CD4-positive, alpha-beta T cell treated with Interferon alpha-2 for 1 hour (primary cell): Measurements from ENCODE around the gene SIM2.

Experiments
- DNase-seq, 2 donors: peaks; one replicate each; pipeline ENCODE4 v3.0.0-alpha.2; 2020 to 2022

Gene SIM2

GRCh38 chr21:36701756-36702621, 3.1 kb downstream of the SIM2 start:
- DNase-seq = no peak

- DNase-seq = no peak
Measured at GRCh38 chr21:36702622-36702968, 3.7 kb downstream of the SIM2 start.

- no peak for DNase-seq
Measured at GRCh38 chr21:36703123-36703522, 4.2 kb downstream of the SIM2 start.

GRCh38 chr21:36703626-36704280, 4.8 kb downstream of the SIM2 start:
- DNase-seq = no peak

- no peak for DNase-seq
Measured at GRCh38 chr21:36704281-36704957, 5.5 kb downstream of the SIM2 start.

- no peak for DNase-seq
Measured at GRCh38 chr21:36704958-36705678, 6.2 kb downstream of the SIM2 start.

GRCh38 chr21:36705679-36706481, 7.0 kb downstream of the SIM2 start:
- no peak for DNase-seq

- no peak for DNase-seq
Measured at GRCh38 chr21:36706482-36706852, 7.6 kb downstream of the SIM2 start.

GRCh38 chr21:36706951-36707762, 8.2 kb downstream of the SIM2 start:
- DNase-seq = no peak

- no peak for DNase-seq
Measured at GRCh38 chr21:36707763-36708285, 8.9 kb downstream of the SIM2 start.

GRCh38 chr21:36708286-36709029, 9.5 kb downstream of the SIM2 start:
- DNase-seq = no peak

GRCh38 chr21:36709030-36709867, 10.3 kb downstream of the SIM2 start:
- DNase-seq = no peak

GRCh38 chr21:36709868-36710728, 11.2 kb downstream of the SIM2 start:
- no peak for DNase-seq

- DNase-seq = no peak
Measured at GRCh38 chr21:36710729-36711048, 11.8 kb downstream of the SIM2 start.

GRCh38 chr21:36713746-36714145, 14.8 kb downstream of the SIM2 start:
- DNase-seq = no peak

GRCh38 chr21:36716387-36716786, 17.5 kb downstream of the SIM2 start:
- no peak for DNase-seq

GRCh38 chr21:36716836-36717235, 17.9 kb downstream of the SIM2 start:
- DNase-seq = no peak

GRCh38 chr21:36717976-36718375, 19.1 kb downstream of the SIM2 start:
- no peak for DNase-seq
